Heart left ventricle (tissue), 13 donors: Measurements from ENCODE around the gene MNX1.

ENCODE experiments used
- CTCF ChIP-seq, 12 donors: fragments of 200-600 bp; sonication (generic) in 4 of 12; IDR thresholded peaks; one replicate each; pipeline versions ENCODE4 v1.5.0 to v1.8.0; 2018 to 2022; ENCODE audit warnings: antibody characterized with exemption in 12 of 12, mild to moderate bottlenecking in 5 of 12
- POLR2A ChIP-seq, 2 donors: fragments of 450-650 bp; IDR thresholded peaks; one replicate each; pipeline ENCODE4 v1.6.1; 2017; ENCODE audit warnings: antibody characterized with exemption in 2 of 2, mild to moderate bottlenecking in 2 of 2, moderate library complexity in 2 of 2
- donor health status: ischemic (EF 13 %, LVEDD 7.1; RV severe dilation, severe dysfunction).
- donor health status: DM: no; HTN: yes; CAD: no.
- donor health status: DM: no; HTN: no; CAD: no.
- donor health status: ischemic (EF 25% LVEDD 6.9; RV normal size, moderate dysfunction).
- donor health status: ischemic (EF 25% LVEDD 5.7; RV mildly dilated, moderate dysfunction).
- donor health status: ischemic (EF 35%, LVEDD 5.7; RV mildly dilated, moderate dysfunction).
- donor health status: nonischemic (EF 11% LVEDD 7.7; RV severe dilation, severe dysfunction).
- donor health status: DM: yes; HTN: yes; CAD: no.
- donor health status: PGD.
- donor health status: ischemic (EF 29% LVEDD 5.4; RV normal size, mild dysfunction).
- donor health status: nonischemic (EF 23%, LVEDD 6.1; RV moderate dilation, normal function).

- TF ChIP-seq CTCF (IDR thresholded peaks at IDR 0.05) (no peak), POLR2A (IDR thresholded peaks at IDR 0.05) (no peak)
Measured at GRCh38 chr7:157009778-157010587, 480 bp downstream of the MNX1 start.
